Aorta (tissue), 4 donors: ENCODE measurements around the gene SMURF1. TPM values are rescaled to one million over a fixed set of nuclear protein-coding genes. Genes with fewer than 3 reads are reported as not detected.

Source experiments
- polyA plus RNA-seq, 2 donors: library from polyadenylated mRNA; stranded (reverse); fragments of 200-250 nt; gene quantifications; one replicate each; pipeline ENCODE4 v1.2.3, GENCODE V29; 2013
- total RNA-seq, 2 donors: library from RNA; stranded (reverse); fragmentation: NEBNext Ultra II Directional; extraction: Animal tissue kit (Norgen Biotek cat#: 25700); gene quantifications; one replicate each; pipeline ENCODE4 v1.2.1, GENCODE V29; 2021
- donor health status: healthy with polysubstance abuse.
- donor health status: Bipolar disorder and iron deficiency.
- donor health status: DM: no; HTN: no; CAD: no.
- donor health status: DM: yes; HTN: yes; CAD: no.

Gene SMURF1
- total and polyA plus RNA-seq, 4 donors: 8.1 to 47.9 (median 30.5) TPM

Other genes starting within 250 kb of the SMURF1 start
- not detected for gene KPNA7, start 64.0 kb upstream of the SMURF1 start, total RNA-seq
- not detected for gene KPNA7, start 64.0 kb upstream of the SMURF1 start, polyA plus RNA-seq
- under 1 TPM in 1 of 2 donors, not detected in 1; 0.29 TPM for gene MYH16, start 128.7 kb upstream of the SMURF1 start, total RNA-seq
- gene MYH16, start 128.7 kb upstream of the SMURF1 start, polyA plus RNA-seq: not detected
- 100 to 1,000 TPM in 1 of 2 donors, 10 to 100 TPM in 1; 99.9 to 106 TPM for gene ARPC1A, start 181.8 kb upstream of the SMURF1 start, total RNA-seq
- 100 to 1,000 TPM in 1 of 2 donors, 10 to 100 TPM in 1; 95.1 to 227 TPM for gene ARPC1A, start 181.8 kb upstream of the SMURF1 start, polyA plus RNA-seq
- gene ARPC1B, start 230.6 kb upstream of the SMURF1 start, total RNA-seq: 100 to 1,000 TPM; 134 to 172 TPM
- 100 to 1,000 TPM; 153 to 262 TPM for gene ARPC1B, start 230.6 kb upstream of the SMURF1 start, polyA plus RNA-seq